SW480 (cell line): Measurements from ENCODE around the gene BDKRB2.
A peak's percentile ranks its signal among the peaks of the same experiment; 100 is the strongest.

Source experiments
- DNase-seq: peaks from one replicate; pipeline ENCODE4 v3.0.0-alpha.2; 2016; ENCODE audit warnings: low spot score

Gene BDKRB2

DNA sequence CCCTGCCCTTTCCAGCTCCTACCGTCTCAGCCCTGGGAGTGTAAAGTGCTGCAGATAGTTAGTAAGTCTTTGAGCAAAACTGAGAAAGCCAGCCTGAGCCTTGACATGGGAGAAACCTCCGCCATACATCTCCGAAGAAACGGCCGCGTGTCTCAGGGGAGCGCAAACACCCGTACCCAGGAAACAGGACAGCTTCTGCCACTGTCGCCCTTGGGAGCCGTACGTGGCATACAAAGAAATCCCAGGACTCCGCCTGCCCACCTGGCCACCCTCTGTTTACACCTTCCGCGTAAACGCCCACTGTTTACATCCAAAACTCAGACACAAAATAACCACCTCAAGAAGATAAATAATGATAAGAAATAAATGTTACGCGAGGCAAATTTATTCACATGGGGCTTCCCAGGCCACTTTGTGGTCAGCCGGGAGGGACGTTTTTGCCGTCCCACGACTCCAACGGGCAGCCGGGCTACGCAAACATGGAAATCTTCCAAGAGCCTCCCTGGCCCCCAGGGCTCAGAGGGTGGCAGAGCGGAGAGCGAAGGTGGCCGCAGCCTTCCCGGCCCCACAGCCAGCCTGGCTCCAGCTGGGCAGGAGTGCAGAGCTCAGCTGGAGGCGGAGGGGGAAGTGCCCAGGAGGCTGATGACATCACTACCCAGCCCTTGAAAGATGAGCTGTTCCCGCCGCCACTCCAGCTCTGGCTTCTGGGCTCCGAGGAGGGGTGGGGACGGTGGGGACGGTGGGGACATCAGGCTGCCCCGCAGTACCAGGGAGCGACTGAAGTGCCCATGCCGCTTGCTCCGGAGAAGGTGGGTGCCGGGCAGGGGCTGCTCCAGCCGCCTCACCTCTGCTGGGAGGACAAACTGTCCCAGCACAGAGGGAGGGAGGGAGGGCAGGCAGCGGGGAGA, at the start of gene BDKRB2:
Gene BDKRB2, plus strand, starts transcription at position 689 of the 908 bp plus-strand sequence. CDS start 32,269 bp downstream, outside the sequence.
- DNase-seq, result peak; percentile 89

DNA sequence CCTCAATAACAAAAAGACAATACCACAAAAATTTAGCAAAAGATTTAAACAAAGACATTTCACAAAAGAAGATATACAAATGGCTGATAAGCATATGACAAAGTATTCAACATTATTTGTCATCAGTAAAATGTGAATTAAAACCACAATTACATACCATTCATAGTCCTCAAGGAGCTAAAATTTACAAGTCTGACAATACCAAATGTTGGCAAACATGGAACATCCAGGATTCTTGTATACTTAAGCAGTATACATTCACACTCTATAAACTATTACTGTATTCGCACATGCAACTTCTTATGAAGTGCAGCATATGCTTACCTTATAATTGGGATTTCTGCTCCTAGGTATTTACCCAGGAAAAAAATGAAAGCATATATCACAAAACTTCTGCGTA, 49.7 kb upstream of the BDKRB2 start:
- no peak for DNase-seq

DNA sequence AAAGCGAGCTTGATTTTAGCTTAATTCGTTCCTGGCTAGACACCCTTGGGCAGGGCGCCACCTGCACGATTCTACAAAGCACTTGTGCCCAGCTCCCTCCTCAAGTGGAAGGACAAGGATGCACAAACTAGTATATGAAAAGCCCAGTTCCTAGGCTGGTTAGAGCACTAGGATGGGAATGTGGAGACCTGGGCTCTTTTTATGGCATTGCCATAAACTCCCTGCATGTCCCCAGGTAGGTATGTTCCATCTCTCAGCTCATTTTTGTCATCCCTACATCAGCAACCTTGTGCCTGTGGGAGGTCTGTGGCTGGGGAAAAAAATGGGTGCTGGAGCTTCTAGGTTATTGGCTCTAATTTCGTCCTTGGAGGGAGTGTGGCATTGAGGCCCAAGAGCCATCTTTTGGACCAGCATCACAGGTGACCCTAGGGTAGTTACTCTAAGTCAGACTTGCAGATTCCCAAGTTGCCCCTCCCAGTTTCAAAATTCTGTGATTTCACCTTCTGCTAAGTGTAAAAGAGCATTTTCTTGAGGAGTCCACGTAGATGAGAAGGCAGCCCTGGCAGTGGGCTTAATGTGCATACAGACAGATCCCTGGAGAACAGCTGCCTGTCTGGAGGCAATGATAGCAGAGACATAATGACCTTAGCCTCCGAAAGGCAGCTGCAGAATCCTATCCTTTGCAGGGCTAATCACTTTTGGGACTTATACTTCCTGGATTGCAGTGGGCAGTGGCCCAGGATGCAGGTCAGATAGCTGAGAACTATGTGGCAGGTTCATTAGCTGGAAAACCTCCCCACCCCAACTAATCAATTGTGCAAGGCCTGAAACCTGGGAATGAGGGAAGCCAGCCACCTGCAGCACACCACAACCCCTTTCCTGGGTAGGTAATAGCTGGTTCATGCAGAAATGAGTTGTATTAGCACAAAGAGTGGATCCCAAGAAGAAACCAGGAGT, 47.6 kb upstream of the BDKRB2 start:
- no peak for DNase-seq

DNA sequence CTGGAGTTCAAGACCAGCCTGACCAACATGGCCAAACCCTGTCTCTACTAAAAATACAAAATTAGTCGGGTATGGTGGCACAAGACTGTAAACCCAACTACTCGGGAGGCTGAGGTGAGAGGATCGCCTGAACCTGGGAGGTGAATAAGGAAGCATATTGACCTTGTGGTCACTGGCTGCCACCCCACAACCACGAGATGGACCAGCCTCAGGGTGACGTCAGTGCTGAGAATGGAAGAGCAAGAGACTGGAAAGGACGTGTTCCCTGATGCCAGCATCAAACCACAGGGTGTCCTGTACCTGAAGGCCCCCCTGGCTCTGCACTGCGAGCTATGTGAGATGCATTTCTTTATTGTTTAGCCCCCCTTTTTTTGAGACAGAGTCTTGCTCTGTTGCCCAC, 45.9 kb upstream of the BDKRB2 start:
- DNase-seq, result no peak

DNA sequence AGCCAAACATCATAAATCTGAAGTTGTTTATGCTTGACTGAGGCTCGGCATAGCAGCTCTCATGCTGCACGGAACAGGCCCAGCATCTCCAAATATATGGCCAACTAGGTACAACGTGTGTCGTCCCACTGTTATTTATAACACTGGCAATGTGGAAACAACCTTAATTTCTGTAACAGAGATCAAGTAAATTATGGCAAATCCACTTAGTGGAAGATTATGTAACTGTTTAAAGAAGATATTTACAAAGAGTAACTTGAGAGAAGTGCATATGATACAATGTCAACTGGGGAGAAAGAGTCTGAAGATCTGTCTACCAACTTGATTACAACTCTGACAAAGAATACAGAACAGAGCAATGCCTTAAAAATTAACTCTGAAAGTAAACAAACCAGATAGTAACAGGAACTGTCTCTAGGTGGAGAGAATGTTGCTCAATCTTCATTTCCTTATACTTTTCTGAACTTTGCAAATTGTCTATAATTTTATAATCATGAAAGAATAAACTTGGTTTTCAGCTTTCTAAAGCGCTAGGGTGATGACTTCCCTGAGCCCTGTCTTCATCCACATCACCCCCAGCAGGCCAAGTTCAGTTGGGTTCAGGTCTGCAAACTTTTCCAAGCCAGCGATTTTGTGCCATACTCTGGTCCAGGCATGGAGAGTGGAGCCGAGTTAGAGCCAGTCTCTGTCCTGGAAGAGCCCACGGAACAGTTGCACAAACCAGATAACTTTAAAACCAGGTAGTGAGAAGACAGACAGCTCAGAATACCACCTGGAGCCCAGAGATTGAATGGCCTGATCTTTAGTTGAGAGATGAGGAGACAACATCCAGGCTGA, 44.3 kb upstream of the BDKRB2 start:
- no peak for DNase-seq

DNA sequence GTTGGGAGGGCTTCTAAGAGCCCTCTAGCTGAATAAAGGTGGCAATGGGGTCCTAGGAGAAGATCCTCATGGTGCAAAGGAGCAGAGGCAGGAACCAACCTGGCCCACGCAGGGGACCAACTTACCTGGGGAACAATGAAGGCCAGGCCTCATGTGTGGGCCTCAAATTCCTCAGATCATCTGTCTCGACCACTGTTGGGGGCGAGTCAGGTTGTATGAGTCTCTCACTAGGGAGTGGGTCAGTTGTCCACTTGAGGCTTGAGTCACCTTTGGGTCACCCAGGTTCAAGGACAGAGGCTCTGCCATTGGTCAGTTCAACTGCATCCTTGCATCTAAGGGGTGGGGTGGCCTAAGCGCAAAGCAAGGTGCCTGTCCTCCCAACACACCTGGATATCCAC, 43.7 kb upstream of the BDKRB2 start:
- no peak for DNase-seq

DNA sequence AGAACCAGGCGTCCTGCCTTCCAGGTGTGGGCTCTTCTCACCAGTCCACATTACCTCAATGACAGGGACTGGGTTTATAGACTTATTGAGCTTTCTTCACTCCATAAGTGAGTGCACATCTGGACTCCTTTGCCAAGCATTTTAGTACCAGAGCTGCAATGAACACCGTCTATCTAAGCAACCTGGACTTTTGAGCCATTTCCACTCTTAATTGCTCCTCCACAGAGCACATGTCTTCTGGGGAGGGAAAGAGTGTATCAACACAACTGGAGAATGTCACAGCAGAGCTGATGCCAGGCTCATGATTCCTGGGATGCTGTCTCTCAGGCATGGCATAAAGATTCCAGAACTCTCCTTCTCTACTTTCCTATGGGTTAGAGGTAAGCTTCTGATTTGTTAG, 43.0 kb upstream of the BDKRB2 start:
- DNase-seq, result no peak

DNA sequence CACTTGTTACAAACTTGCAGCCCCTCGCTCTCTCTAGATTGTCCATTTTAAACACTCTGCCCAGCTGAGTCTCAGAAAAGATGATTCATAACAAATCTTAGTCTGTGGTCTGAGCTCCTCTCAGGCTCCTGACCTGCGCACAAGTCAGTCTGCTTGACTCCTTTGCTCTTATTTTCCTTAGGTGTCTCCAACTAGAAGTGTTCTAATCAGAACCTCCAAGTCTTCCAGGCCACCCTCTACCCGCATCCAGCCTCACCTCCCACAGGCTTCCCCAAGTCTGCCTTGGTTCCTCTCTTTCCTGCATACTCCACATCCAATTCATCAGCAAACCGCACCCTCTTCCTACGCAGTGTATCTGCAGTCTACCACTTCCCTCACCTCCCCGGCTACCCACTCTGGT, 42.4 kb upstream of the BDKRB2 start:
- DNase-seq, result no peak

DNA sequence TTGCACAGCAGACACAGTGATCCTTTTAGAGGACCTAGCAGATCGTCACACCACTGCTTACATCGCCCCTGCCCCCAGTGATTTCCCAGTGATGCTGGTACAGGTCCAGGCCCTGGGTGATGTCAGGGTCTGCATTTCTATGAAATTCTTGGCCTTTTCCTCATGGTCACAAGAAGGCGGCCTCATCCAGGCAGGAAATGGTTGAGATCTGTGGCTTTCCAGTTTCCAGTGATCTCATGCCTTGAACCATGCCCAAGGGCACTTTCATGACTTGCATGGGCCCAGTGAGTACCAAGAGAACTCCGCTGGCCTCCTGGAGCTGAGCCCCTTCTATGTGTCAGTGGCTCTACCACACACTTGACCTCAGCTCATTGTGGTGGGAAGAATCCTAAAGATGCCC, 41.9 kb upstream of the BDKRB2 start:
- DNase-seq, result no peak

DNA sequence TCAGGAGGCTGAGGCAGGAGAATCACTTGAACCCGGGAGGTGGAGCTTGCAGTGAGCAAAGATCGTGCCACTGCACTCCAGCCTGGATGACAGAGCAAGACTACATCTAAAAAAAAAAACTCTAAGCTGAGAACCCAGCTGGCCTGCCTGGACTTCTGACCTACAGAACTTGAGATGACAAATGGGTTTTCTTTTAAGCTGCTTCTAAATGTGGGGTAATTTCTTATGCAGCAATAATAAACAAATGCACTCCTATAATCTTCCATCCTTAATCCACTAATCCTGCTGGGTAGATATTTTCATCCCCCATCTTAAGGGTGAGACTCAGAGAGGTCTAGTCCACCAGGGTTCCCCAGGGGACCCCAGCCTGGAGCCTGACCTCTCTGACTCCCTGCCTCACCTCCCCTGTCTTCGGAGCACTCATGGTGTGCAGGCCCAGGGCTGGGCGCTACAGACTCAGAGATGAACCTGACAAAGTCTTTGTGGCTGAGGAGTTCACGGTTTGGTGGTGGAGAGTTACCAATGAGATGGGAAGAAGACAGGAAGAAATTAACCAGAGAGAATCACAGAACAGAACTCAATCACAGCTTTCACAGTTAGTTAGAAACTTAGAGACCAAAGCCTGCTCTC, 39.7 kb upstream of the BDKRB2 start:
- no peak for DNase-seq

DNA sequence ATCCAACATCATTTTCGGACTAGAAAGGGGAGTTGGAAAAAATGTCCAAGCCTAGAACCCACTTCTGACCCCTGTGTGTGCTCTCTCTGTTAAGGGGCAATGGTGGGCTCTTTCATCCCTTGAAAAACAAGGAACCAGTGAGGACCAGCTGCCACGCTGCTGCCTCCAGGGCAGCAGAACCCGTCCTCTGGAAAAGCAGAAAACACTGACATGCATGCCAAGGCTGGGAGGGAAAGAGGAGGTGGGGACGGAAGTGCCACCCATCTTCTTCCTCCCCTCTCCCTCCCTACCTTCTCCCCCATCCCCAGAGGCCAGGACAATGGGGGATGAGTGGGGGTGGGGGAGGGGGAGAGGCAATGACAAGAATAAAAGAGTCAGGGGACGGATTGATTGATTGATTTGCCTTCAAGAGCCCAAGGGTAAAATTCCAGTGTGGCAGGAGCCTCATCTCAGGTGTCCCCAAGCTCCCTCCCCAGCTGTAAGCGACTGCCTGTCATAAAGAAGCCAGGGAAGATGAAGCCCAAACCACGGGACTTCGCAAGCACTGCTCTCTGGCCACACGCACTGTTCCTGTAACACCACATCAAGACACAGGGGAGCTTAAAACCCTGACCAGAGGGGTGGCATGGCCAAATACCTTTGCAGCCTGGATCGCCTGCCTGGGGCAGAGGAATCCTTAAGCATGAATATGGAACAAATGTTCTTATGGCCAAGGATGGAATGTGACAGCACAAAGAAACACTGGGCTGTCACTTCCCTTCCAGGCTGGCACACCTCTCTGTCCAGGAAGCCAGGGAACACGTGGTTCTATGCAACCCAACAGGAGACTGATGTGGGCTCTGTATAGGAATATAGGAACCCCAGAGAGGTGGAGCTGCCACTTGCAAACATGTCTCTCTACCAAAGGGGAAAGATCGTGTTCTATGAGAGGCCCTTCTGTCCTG, 38.9 kb upstream of the BDKRB2 start:
- DNase-seq, result peak; percentile 39

DNA sequence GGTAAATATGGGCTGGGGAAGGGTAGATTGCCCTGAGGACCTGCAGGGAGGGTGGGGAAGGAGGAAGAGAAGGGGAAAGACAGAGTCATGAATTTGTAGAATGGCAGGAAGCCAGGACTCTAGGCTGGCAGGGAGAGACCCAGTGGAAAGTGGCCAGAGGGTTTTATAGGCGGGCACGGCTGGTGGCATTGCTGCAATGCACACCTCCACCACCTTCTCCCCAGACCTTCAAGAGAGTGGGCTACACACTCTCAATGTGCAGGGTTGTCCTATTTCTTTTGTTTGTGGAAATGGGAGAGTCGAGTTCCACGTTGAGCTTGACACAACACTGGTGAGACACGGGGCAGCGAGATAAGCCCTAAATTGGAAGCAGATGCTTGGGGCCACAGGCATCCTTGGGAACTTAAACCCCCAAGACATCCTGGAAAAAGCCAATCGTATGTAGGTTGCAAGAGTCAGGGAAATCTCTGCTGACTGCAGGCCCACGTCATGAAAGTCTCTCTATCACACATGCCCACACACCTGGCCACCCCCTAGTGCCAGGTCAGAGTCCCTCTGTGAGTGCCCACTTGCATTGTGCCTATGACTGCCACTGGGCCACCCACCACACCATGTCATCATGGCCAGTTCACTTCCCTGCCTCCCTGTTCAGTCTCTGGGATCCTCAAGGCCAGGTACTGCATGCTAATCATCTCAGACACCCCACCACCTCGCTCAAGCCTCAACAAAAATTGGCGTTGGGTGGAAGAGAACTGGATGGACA, 38.0 kb upstream of the BDKRB2 start:
- no peak for DNase-seq

DNA sequence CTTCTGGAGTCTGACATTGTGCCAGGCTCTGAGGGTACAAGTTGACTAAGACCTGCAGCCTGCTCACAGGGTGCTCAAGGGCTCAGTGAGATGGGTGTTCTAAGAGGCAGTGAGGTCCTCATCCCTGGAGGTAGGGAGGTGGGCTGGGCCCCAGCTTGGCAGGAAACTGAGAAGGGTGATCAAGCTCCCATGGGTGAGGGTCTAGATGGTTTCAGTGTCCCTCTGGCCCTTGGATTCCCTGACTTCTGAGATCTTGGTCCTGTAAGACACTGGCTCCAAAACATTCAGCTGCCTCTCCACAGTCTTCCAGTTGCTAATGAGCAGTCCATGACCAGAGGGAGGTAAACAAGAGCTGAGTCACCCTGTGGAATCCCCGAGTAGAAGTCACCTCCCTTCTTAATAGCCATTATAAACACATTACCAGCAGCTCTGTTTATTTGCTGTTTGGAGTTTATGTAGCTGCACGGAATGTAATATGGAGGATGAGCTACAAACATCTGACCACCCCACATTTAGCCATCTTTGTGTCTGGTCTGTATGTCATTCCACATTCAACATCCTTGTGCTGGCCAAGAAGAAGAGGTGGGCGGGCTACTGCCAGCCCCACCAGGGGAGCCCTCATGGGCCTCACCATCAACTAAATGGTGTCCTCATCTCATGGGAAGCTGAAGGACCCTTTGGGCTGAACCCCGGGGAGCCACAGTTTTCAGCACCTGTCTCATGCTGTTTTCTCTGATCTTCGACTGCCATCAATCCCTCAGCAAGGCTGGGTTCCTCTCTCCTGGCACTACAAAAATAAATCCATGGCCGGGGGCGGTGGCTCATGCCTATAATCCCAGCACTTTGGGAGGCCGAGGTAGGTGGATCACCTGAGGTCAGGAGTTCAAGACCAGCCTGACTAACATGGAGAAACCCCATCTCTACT, 37.2 kb upstream of the BDKRB2 start:
- DNase-seq, result peak; percentile 87

DNA sequence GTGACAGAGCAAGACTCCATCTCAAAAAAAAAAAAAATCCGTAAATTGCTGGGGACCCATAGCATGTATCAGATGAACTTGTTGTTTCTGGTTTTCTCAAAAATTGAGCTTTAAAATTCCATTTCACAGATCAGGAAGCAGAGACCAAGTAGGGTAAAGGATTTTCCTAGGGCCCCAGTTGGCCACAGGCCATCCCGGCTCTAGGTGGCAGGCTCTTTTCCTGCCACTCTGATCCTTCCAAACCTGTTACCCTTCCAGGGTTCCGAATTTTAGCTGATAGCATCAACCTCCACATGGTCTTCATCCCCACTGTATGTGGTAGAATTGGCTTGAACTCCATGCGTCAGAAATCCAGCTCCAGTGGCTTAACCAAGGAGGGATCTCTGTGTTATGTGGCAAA, 36.1 kb upstream of the BDKRB2 start:
- DNase-seq, result no peak

DNA sequence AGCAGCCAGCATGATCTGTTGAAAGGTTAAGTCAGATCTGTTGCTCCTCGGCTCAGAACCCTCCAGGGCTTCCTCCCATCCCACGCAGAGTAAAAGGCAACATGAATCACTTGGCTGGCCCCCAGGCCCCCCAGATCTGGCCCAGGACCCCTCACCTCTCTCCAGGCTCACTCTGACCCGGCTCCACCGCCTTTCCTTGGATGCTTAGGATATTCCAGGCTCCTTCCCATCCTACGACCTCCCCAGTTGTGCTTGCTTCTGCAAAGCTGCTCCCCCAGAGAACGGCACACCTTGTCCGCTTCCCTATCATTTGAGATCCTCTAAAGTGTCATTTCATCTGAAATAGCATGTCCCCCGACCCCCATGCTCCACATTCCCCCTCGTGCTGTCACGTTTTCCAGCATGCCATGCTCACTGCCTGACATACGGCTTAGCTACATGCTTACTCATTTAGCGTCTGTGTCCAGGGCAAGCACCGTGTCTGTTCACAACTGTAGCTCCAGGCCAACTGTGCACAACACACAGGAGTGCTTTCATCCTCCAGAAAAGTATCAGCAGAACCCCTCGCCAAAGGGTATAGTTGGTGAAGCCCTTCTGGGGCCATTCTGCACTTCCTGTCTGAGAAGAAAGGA, 33.6 kb upstream of the BDKRB2 start:
- no peak for DNase-seq

DNA sequence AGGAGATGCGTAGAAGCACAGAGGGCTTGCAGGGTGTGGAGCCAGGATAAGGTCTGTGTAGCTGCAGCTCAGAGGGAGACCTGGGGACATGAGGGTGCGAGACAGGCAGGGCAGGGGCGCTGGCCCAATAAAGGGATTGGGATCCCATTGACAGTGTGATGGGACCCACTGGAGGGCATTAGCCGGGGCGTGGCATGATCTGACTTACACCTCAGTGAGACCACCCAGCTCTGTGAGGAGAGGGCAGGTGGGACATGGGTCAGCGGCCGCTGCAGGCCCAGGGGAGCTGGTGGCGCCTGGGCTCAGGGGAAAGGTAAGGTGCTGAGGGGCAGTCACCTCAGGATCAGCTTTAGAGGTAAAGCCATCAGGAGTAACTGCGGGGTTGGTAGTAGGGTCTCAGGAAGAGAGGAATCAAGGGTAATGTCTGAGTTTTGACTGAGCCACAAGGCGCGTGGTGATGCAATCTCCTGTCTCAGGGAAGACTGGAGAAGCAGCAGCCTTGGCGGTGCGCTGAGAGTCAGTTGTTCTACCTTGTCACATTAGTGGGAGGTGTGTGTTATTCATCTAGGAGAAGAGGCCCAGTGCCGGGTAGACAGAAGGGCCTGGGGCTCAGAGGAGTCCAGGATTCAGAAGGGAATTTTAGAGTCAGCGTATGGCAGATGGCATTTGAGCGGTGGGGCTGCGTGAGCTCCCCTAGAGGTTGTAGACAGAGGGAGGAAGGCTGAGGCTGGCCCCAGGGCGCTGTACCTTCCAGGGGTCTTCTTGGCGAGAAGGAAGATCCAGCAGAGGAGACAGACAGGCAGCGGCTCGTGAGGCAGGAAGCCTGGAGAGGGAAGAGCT, 30.8 kb upstream of the BDKRB2 start:
- DNase-seq, result no peak

DNA sequence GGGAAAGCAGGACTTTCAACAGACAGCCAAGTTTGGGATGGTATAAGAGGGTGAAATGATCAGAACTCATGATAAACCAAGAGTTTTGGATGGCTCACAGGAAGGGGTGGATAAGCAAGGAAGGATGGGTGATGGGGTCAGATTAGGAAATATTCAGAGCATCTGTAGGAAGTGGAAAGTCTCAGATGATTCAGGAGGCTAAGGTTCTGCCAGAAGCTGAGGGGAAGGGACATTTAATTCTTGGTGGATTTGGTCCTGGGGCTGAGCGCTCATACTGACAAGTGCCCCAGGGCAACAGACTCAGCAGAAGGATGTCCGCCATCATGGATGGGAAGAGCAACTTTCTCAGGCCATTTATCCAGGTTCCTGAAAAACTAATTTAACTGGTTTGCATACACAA, 28.4 kb upstream of the BDKRB2 start:
- DNase-seq, result no peak
